Lung microvascular endothelial cell (primary cell): ENCODE results near the gene ACVR1. TPM values are rescaled to one million over a fixed set of nuclear protein-coding genes. Genes with fewer than 3 reads are reported as not detected.
"Not testable (repeated sequence)": the region's sequence is repeated elsewhere in the genome, so short reads cannot be mapped to it uniquely, and the experiment has no call there.

Experiments used
- DNase-seq, 2 donors: peaks; one replicate each; pipeline versions ENCODE4 v3.0.0 to v3.0.0-alpha.2; 2010; ENCODE audit warnings: low read depth in 2 of 2
- total RNA-seq: library from RNA; depleted of rRNA; stranded (reverse); fragments of >200 nt; gene quantifications from 2 replicates; pipeline ENCODE4 v1.2.1, GENCODE V29; 2014

ACVR1 gene
- total RNA-seq, 1 donor from 2014 or later: 13.3 TPM

GRCh38 chr2:157894694-157895435, 18.7 kb upstream of the ACVR1 start:
- no peak for DNase-seq

GRCh38 chr2:157893611-157894010, 17.5 kb upstream of the ACVR1 start:
- DNase-seq: no peak

- no peak for DNase-seq
These were observed 15.5 kb upstream of the ACVR1 start for GRCh38 chr2:157891643-157892041.

GRCh38 chr2:157890969-157891642, 15.0 kb upstream of the ACVR1 start:
- DNase-seq: no peak

GRCh38 chr2:157887946-157888345, 11.8 kb upstream of the ACVR1 start:
- peak in 1 of 2 donors; percentile 25 for DNase-seq

GRCh38 chr2:157884533-157884932, 8.4 kb upstream of the ACVR1 start:
- not testable (repeated sequence) for DNase-seq

GRCh38 chr2:157880927-157881326, 4.8 kb upstream of the ACVR1 start:
- DNase-seq: no peak

- no peak for DNase-seq
These were observed 1.8 kb upstream of the ACVR1 start for GRCh38 chr2:157877761-157878400.

GRCh38 chr2:157876786-157877138, 632 bp upstream of the ACVR1 start:
- DNase-seq: no peak

GRCh38 chr2:157875641-157876065, 477 bp downstream of the ACVR1 start:
- peak; percentile 55 to 61 for DNase-seq

- DNase-seq: peak; percentile 33 to 55
These were observed 1.0 kb downstream of the ACVR1 start for GRCh38 chr2:157874997-157875640.

GRCh38 chr2:157874348-157874747, 1.8 kb downstream of the ACVR1 start:
- peak in 1 of 2 donors; percentile 33 for DNase-seq

GRCh38 chr2:157872791-157873190, 3.3 kb downstream of the ACVR1 start:
- DNase-seq: no peak

- DNase-seq: no peak
These were observed 4.7 kb downstream of the ACVR1 start for GRCh38 chr2:157871415-157871814.

GRCh38 chr2:157868993-157869392, 7.1 kb downstream of the ACVR1 start:
- DNase-seq: peak; percentile 6 to 43

GRCh38 chr2:157867703-157868102, 8.4 kb downstream of the ACVR1 start:
- no peak for DNase-seq

GRCh38 chr2:157866666-157867642, 9.2 kb downstream of the ACVR1 start:
- no peak for DNase-seq

- peak in 1 of 2 donors; percentile 41 for DNase-seq
These were observed 9.9 kb downstream of the ACVR1 start for GRCh38 chr2:157866202-157866601.

GRCh38 chr2:157864857-157865430, 11.2 kb downstream of the ACVR1 start:
- DNase-seq: no peak

GRCh38 chr2:157858846-157859245, 17.3 kb downstream of the ACVR1 start:
- DNase-seq: no peak
